GM21390 (cell line): ENCODE measurements around the gene MAPK8IP1.
"Not testable (repeated sequence)": the region's sequence is repeated elsewhere in the genome, so short reads cannot be mapped to it uniquely, and the experiment has no call there.

Experiments
- ATAC-seq: cut with Tn5 transposase; IDR thresholded peaks from one replicate; pipeline ENCODE4 v1.9.1; 2021; ENCODE audit not compliant: unreplicated experiment

The MAPK8IP1 gene

GRCh38 chr11:45889555-45889954 lies 4.1 kb downstream of the MAPK8IP1 start:
- no peak for ATAC-seq

- no peak for ATAC-seq
Measured at GRCh38 chr11:45889966-45890365, 4.5 kb downstream of the MAPK8IP1 start.

- ATAC-seq, result no peak
Measured at GRCh38 chr11:45890886-45891550, 5.6 kb downstream of the MAPK8IP1 start.

- ATAC-seq, result no peak
Measured at GRCh38 chr11:45892856-45893255, 7.4 kb downstream of the MAPK8IP1 start.

GRCh38 chr11:45894555-45895247 lies 9.2 kb downstream of the MAPK8IP1 start:
- ATAC-seq, result no peak

- no peak for ATAC-seq
Measured at GRCh38 chr11:45895553-45896259, 10.3 kb downstream of the MAPK8IP1 start.

GRCh38 chr11:45896422-45896984 lies 11.1 kb downstream of the MAPK8IP1 start:
- ATAC-seq, result no peak

- ATAC-seq, result no peak
Measured at GRCh38 chr11:45897556-45897955, 12.1 kb downstream of the MAPK8IP1 start.

GRCh38 chr11:45899086-45899447 lies 13.6 kb downstream of the MAPK8IP1 start:
- no peak for ATAC-seq

GRCh38 chr11:45899448-45900174 lies 14.2 kb downstream of the MAPK8IP1 start:
- ATAC-seq, result peak; percentile 74

- ATAC-seq, result peak; percentile 18
Measured at GRCh38 chr11:45900175-45900800, 14.8 kb downstream of the MAPK8IP1 start.

GRCh38 chr11:45900916-45901617 lies 15.6 kb downstream of the MAPK8IP1 start:
- no peak for ATAC-seq

- no peak for ATAC-seq
Measured at GRCh38 chr11:45901626-45902025, 16.2 kb downstream of the MAPK8IP1 start.

- ATAC-seq, result no peak
Measured at GRCh38 chr11:45902452-45903380, 17.3 kb downstream of the MAPK8IP1 start.

GRCh38 chr11:45904309-45904915 lies 19.0 kb downstream of the MAPK8IP1 start:
- ATAC-seq, result no peak

GRCh38 chr11:45905095-45905494 lies 19.6 kb downstream of the MAPK8IP1 start:
- ATAC-seq, result no peak

- ATAC-seq, result not testable (repeated sequence)
Measured at GRCh38 chr11:45905576-45905975, 20.1 kb downstream of the MAPK8IP1 start.

GRCh38 chr11:45906096-45906682 lies 20.7 kb downstream of the MAPK8IP1 start:
- ATAC-seq, result no peak
